Gastrocnemius medialis (tissue), 4 donors: ENCODE results near the gene SERINC2.

Source experiments
- POLR2A ChIP-seq, 2 donors: fragments of 450-650 bp; IDR thresholded peaks; one replicate each; pipeline ENCODE4 v1.6.1; 2017; ENCODE audit warnings: antibody characterized with exemption in 2 of 2, mild to moderate bottlenecking in 2 of 2, moderate library complexity in 2 of 2
- TF ChIP-seq, protein P1 (sequence below), 5 experiments: fragments of 450-650 bp in 3 of 5; fragments of 200-600 bp in 2 of 5; sonication (generic) in 2 of 5; IDR thresholded peaks in 4 of 5; conservative IDR thresholded peaks in 1 of 5; 1 replicate in 4 of 5; 2 replicates in 1 of 5; pipeline ENCODE4 v1.5.1; 2016 to 2019; ENCODE audit warnings: antibody characterized with exemption in 5 of 5, mild to moderate bottlenecking in 3 of 5, moderate library complexity in 3 of 5

DNA sequence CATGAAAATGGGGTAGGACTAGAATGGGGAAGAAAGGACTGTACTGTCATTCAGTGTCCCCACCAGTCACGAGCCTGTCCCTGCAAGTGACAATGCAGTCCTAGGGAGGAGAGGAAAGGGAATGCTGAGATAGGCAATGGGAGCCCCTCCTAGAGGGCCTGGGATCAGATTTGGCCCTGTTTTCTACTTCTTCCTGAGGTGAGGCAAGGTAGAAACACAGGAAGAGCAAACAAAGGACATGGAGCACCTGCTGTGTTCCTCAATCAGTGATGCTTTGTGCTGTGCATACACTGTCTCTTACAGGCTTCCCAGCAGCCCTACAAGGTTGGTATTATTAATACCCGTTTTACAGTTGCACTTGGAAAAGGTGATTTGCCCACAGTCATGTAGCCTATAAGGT lies 46.2 kb upstream of the SERINC2 start:
- TF ChIP-seq, protein P1, sequence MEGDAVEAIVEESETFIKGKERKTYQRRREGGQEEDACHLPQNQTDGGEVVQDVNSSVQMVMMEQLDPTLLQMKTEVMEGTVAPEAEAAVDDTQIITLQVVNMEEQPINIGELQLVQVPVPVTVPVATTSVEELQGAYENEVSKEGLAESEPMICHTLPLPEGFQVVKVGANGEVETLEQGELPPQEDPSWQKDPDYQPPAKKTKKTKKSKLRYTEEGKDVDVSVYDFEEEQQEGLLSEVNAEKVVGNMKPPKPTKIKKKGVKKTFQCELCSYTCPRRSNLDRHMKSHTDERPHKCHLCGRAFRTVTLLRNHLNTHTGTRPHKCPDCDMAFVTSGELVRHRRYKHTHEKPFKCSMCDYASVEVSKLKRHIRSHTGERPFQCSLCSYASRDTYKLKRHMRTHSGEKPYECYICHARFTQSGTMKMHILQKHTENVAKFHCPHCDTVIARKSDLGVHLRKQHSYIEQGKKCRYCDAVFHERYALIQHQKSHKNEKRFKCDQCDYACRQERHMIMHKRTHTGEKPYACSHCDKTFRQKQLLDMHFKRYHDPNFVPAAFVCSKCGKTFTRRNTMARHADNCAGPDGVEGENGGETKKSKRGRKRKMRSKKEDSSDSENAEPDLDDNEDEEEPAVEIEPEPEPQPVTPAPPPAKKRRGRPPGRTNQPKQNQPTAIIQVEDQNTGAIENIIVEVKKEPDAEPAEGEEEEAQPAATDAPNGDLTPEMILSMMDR (IDR thresholded peaks at IDR 0.05 in 4 of 5, conservative IDR thresholded peaks at IDR 0.05 in 1 of 5): no peak
- no peak for TF ChIP-seq POLR2A (IDR thresholded peaks at IDR 0.05)
